Activated CD8-positive, alpha-beta memory T cell treated with anti-CD3 and anti-CD28 coated beads for 36 hours (primary cell): Measurements from ENCODE around the gene ERC2. TPM values are rescaled to one million over a fixed set of nuclear protein-coding genes. Genes with fewer than 3 reads are reported as not detected.

ENCODE experiments used
- CTCF ChIA-PET: fragments of 350-600 bp; sonication (Branson Sonifier 250); formaldehyde crosslinking; loops from one replicate; lab custom pipeline; 2021; ENCODE audit warnings: antibody characterized with exemption; lab: Charles Lee
- POLR2A ChIA-PET: fragments of 350-600 bp; sonication (Branson Sonifier 250); formaldehyde crosslinking; loops from one replicate; lab custom pipeline; 2021; ENCODE audit warnings: antibody characterized with exemption; lab: Charles Lee
- total RNA-seq, 2 experiments: library from RNA; stranded (reverse); gene quantifications; one replicate each; pipeline ENCODE4 v1.2.3, GENCODE V29; 2021

The ERC2 gene
- total RNA-seq, 2 experiments from 2014 or later, result not detected

- POLR2A ChIA-PET, result no interaction called here
- CTCF ChIA-PET, result no interaction called here
Measured at GRCh38 chr3:55884491-55885285, 583.6 kb downstream of the ERC2 start.

GRCh38 chr3:55884066-55884465 is 584.2 kb downstream of the ERC2 start:
- ChIA-PET POLR2A (no interaction called here), CTCF (no interaction called here)

- ChIA-PET POLR2A (no interaction called here), CTCF (no interaction called here)
Measured at GRCh38 chr3:55882006-55882405, 586.3 kb downstream of the ERC2 start.

- POLR2A ChIA-PET, result interaction anchor here (0.7 kb wide), 1 partner anchor 28 kb away, joined by 6 read pairs; no protein-coding TSS in a partner anchor
- CTCF ChIA-PET, result no interaction called here
Measured at GRCh38 chr3:55880357-55880756, 587.9 kb downstream of the ERC2 start.

- POLR2A ChIA-PET, result interaction anchor here (0.7 kb wide), 1 partner anchor 28 kb away, joined by 6 read pairs; no protein-coding TSS in a partner anchor
- CTCF ChIA-PET, result no interaction called here
Measured at GRCh38 chr3:55879901-55880331, 588.4 kb downstream of the ERC2 start.

GRCh38 chr3:55877703-55878102 is 590.6 kb downstream of the ERC2 start:
- ChIA-PET POLR2A (no interaction called here), CTCF (no interaction called here)

- ChIA-PET CTCF (no interaction called here), POLR2A (no interaction called here)
Measured at GRCh38 chr3:55876560-55876959, 591.7 kb downstream of the ERC2 start.

GRCh38 chr3:55875113-55875512 is 593.2 kb downstream of the ERC2 start:
- ChIA-PET CTCF (no interaction called here), POLR2A (no interaction called here)

GRCh38 chr3:55873523-55874254 is 594.6 kb downstream of the ERC2 start:
- ChIA-PET POLR2A (no interaction called here), CTCF (no interaction called here)

GRCh38 chr3:55870594-55870993 is 597.7 kb downstream of the ERC2 start:
- CTCF ChIA-PET, result no interaction called here

GRCh38 chr3:55868347-55868746 is 599.9 kb downstream of the ERC2 start:
- ChIA-PET POLR2A (no interaction called here), CTCF (no interaction called here)

More at GRCh38 chr3:55870594-55870993, 597.7 kb downstream of the ERC2 start:
- POLR2A ChIA-PET, result no interaction called here

- ChIA-PET CTCF (no interaction called here), POLR2A (no interaction called here)
Measured at GRCh38 chr3:55863028-55863427, 605.2 kb downstream of the ERC2 start.

- CTCF ChIA-PET, result no interaction called here
- POLR2A ChIA-PET, result no interaction called here
Measured at GRCh38 chr3:55860049-55860721, 608.1 kb downstream of the ERC2 start.

GRCh38 chr3:55859305-55859704 is 609.0 kb downstream of the ERC2 start:
- CTCF ChIA-PET, result no interaction called here
- POLR2A ChIA-PET, result no interaction called here

- CTCF ChIA-PET, result no interaction called here
Measured at GRCh38 chr3:55858727-55859126, 609.5 kb downstream of the ERC2 start.

GRCh38 chr3:55858302-55858701 is 610.0 kb downstream of the ERC2 start:
- CTCF ChIA-PET, result no interaction called here
- POLR2A ChIA-PET, result no interaction called here

More at GRCh38 chr3:55858727-55859126, 609.5 kb downstream of the ERC2 start:
- POLR2A ChIA-PET, result no interaction called here

GRCh38 chr3:55857633-55858032 is 610.6 kb downstream of the ERC2 start:
- ChIA-PET CTCF (no interaction called here), POLR2A (no interaction called here)

GRCh38 chr3:55855311-55855710 is 613.0 kb downstream of the ERC2 start:
- POLR2A ChIA-PET, result no interaction called here
- CTCF ChIA-PET, result no interaction called here

GRCh38 chr3:55854494-55854893 is 613.8 kb downstream of the ERC2 start:
- ChIA-PET POLR2A (no interaction called here), CTCF (no interaction called here)

GRCh38 chr3:55852326-55852725 is 615.9 kb downstream of the ERC2 start:
- ChIA-PET POLR2A (interaction anchor here (0.6 kb wide), 1 partner anchor 28 kb away, joined by 6 read pairs; no protein-coding TSS in a partner anchor), CTCF (no interaction called here)
